Nephron progenitor cell (in vitro differentiated cells): ENCODE measurements around the gene DMD.

Experiments used
- DNase-seq: peaks from one replicate; pipeline ENCODE4 v3.0.0; 2021
- H3K27ac Mint-ChIP-seq: 2 replicates; pipeline ENCODE4 v1.8.0; 2021; ENCODE audit warnings: mild to moderate bottlenecking, moderate library complexity, mixed read lengths
- H3K27me3 Mint-ChIP-seq: 2 replicates; pipeline ENCODE4 v1.8.0; 2021; ENCODE audit warnings: mild to moderate bottlenecking, low read depth, mixed read lengths; ENCODE audit not compliant: poor library complexity
- H3K36me3 Mint-ChIP-seq: 2 replicates; pipeline ENCODE4 v1.8.0; 2021; ENCODE audit warnings: low read depth, mixed read lengths
- H3K4me1 Mint-ChIP-seq: 2 replicates; pipeline ENCODE4 v1.8.0; 2021; ENCODE audit warnings: mixed read lengths
- H3K4me3 Mint-ChIP-seq: 2 replicates; pipeline ENCODE4 v1.8.0; 2021; ENCODE audit warnings: mild to moderate bottlenecking, moderate library complexity, mixed read lengths
- H3K9me3 Mint-ChIP-seq: 2 replicates; pipeline ENCODE4 v1.8.0; 2021; ENCODE audit warnings: mild to moderate bottlenecking, moderate library complexity, mixed read lengths
- TF ChIP-seq, protein P1 (sequence below): fragments of 200-600 bp; sonication (generic); IDR thresholded peaks from 2 replicates; pipeline ENCODE4 v1.5.0; 2021; ENCODE audit warnings: antibody characterized with exemption

DMD gene

DNA sequence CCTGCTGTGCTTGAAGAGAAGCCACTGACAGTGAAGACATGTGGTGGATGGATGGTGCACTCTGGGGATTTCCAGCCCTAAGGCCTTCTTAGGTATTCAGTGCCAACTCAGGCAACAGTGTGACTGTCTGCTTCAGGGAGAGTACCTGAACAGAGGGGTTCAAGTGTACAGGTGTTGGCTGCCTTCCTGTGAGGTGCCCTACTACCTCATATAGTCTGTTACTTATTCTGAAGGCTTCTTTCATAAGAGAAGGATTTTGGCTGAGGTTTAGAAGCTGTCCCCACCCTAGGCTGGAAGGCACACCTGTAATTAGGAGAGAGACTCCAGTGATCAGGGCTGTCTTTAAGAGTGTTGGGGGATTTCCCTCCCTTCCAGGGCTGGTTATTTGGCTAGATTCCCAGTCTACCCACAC lies 2141.3 kb downstream of the DMD start:
- H3K27ac Mint-ChIP-seq: no peak overlapping the region
- no peak overlapping the region for H3K4me3 Mint-ChIP-seq
- H3K9me3 Mint-ChIP-seq: peaks cover 63% of the 10 kb centered on the region
- TF ChIP-seq, protein P1, sequence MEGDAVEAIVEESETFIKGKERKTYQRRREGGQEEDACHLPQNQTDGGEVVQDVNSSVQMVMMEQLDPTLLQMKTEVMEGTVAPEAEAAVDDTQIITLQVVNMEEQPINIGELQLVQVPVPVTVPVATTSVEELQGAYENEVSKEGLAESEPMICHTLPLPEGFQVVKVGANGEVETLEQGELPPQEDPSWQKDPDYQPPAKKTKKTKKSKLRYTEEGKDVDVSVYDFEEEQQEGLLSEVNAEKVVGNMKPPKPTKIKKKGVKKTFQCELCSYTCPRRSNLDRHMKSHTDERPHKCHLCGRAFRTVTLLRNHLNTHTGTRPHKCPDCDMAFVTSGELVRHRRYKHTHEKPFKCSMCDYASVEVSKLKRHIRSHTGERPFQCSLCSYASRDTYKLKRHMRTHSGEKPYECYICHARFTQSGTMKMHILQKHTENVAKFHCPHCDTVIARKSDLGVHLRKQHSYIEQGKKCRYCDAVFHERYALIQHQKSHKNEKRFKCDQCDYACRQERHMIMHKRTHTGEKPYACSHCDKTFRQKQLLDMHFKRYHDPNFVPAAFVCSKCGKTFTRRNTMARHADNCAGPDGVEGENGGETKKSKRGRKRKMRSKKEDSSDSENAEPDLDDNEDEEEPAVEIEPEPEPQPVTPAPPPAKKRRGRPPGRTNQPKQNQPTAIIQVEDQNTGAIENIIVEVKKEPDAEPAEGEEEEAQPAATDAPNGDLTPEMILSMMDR: no peak
- H3K27me3 Mint-ChIP-seq: no peaks in the 10 kb centered on the region
- peaks cover 11% of the 10 kb centered on the region for H3K4me1 Mint-ChIP-seq
- H3K36me3 Mint-ChIP-seq: no peaks in the 10 kb centered on the region
- no peak for DNase-seq
